Liver (tissue), 9 donors: ENCODE results near the gene TP53AIP1. TPM values are rescaled to one million over a fixed set of nuclear protein-coding genes. Genes with fewer than 3 reads are reported as not detected.

Source experiments
- DNase-seq: peaks from one replicate; pipeline ENCODE4 v3.0.0-alpha.2; 2017; ENCODE audit warnings: low spot score
- H3K27ac ChIP-seq, 2 donors: one replicate each; pipeline ENCODE4 v1.7.0; 2013; ENCODE audit warnings: inconsistent platforms in 2 of 2, low read length in 2 of 2, control low read depth in 1 of 2, low read depth in 1 of 2, mild to moderate bottlenecking in 1 of 2
- H3K27me3 ChIP-seq, 4 donors: one replicate each; pipeline versions ENCODE4 v1.6.1 to v1.7.0; 2013; ENCODE audit warnings: low read length in 3 of 4, inconsistent platforms in 1 of 4, mild to moderate bottlenecking in 1 of 4, moderate library complexity in 1 of 4; ENCODE audit not compliant: control insufficient read depth in 4 of 4, insufficient read depth in 4 of 4
- H3K36me3 ChIP-seq, 4 donors: one replicate each; pipeline versions ENCODE4 v1.6.1 to v1.7.0; 2013; ENCODE audit warnings: low read length in 3 of 4, mild to moderate bottlenecking in 3 of 4, low read depth in 1 of 4, moderate library complexity in 1 of 4; ENCODE audit not compliant: control insufficient read depth in 4 of 4, insufficient read depth in 3 of 4
- H3K4me1 ChIP-seq, 4 donors: one replicate each; pipeline versions ENCODE4 v1.6.1 to v1.7.0; 2013; ENCODE audit warnings: low read length in 3 of 4, mild to moderate bottlenecking in 3 of 4, moderate library complexity in 1 of 4; ENCODE audit not compliant: control insufficient read depth in 4 of 4, insufficient read depth in 4 of 4
- H3K4me3 ChIP-seq, 3 donors: one replicate each; pipeline versions ENCODE4 v1.6.1 to v1.7.0; 2013; ENCODE audit warnings: low read length in 3 of 3, control low read depth in 1 of 3, low read depth in 1 of 3, mild to moderate bottlenecking in 1 of 3
- H3K9ac ChIP-seq, 2 donors: one replicate each; pipeline ENCODE4 v1.7.0; 2013; ENCODE audit warnings: low read length in 2 of 2, mild to moderate bottlenecking in 2 of 2, moderate library complexity in 2 of 2, control low read depth in 1 of 2, low read depth in 1 of 2
- H3K9me3 ChIP-seq, 4 donors: one replicate each; pipeline versions ENCODE4 v1.6.1 to v1.7.0; 2013; ENCODE audit warnings: low read length in 3 of 4; ENCODE audit not compliant: control insufficient read depth in 4 of 4
- ATF3 ChIP-seq: IDR thresholded peaks from 2 replicates; pipeline ENCODE4 v1.6.1; 2016; ENCODE audit warnings: antibody characterized with exemption
- CTCF ChIP-seq: fragments of 150-350 bp; IDR thresholded peaks from 2 replicates; pipeline ENCODE4 v1.5.1; 2017; ENCODE audit warnings: improper control_type of control experiment, low read depth, low read length; ENCODE audit not compliant: missing input control
- FOXA2 ChIP-seq: IDR thresholded peaks from 2 replicates; pipeline ENCODE4 v1.6.1; 2016; ENCODE audit warnings: antibody characterized with exemption
- HNF4A ChIP-seq, 2 donors: conservative IDR thresholded peaks; 2 replicates each; pipeline ENCODE4 v1.6.1; 2016; ENCODE audit warnings: antibody characterized with exemption in 2 of 2, mild to moderate bottlenecking in 2 of 2
- HNF4G ChIP-seq: IDR thresholded peaks from 2 replicates; pipeline ENCODE4 v1.6.1; 2016; ENCODE audit warnings: antibody characterized with exemption
- JUND ChIP-seq, 2 donors: IDR thresholded peaks; 2 replicates each; pipeline ENCODE4 v1.6.1; 2016; ENCODE audit warnings: antibody characterized with exemption in 2 of 2
- RAD21 ChIP-seq, 2 donors: IDR thresholded peaks; 2 replicates each; pipeline ENCODE4 v1.6.1; 2016; ENCODE audit warnings: antibody characterized with exemption in 2 of 2, mild to moderate bottlenecking in 2 of 2
- YY1 ChIP-seq: IDR thresholded peaks from 2 replicates; pipeline ENCODE4 v1.6.1; 2016; ENCODE audit warnings: antibody characterized with exemption, mild to moderate bottlenecking
- whole genome bisulfite sequencing: extraction: QIAGEN DNeasy Blood & Tissue Kit; methylation state at CpG from one replicate; pipeline ENCODE4 v1.1.7; 2013; 5-methylcytosine and 5-hydroxymethylcytosine counted together
- polyA plus RNA-seq, 2 donors: library from polyadenylated mRNA; stranded (reverse) in 1 of 2; unstranded in 1 of 2; fragments of 200-250 nt in 1 of 2; fragments of >200 nt in 1 of 2; fragmentation: Nextera tagmentation in 1 of 2; extraction: Ambion mirVana in 1 of 2; gene quantifications; one replicate each; pipeline versions ENCODE4 v1.2.1 to v1.2.3, GENCODE V29; 2013 to 2015
- total RNA-seq, 2 donors: library from RNA; depleted of rRNA; stranded (reverse); fragments of >200 nt; gene quantifications; one replicate each; pipeline ENCODE4 v1.2.3, GENCODE V29; 2014
- TF ChIP-seq, protein P1 (sequence below): IDR thresholded peaks from 2 replicates; pipeline ENCODE4 v1.6.1; 2016; ENCODE audit warnings: antibody characterized with exemption
- TF ChIP-seq, protein P2 (sequence below): IDR thresholded peaks from 2 replicates; pipeline ENCODE4 v1.6.1; 2016; ENCODE audit warnings: antibody characterized with exemption, mild to moderate bottlenecking
- TF ChIP-seq, protein P3 (sequence below): IDR thresholded peaks from 2 replicates; pipeline ENCODE4 v1.6.1; 2016; ENCODE audit warnings: antibody characterized with exemption
- donor health status: healthy.
- donor health status: healthy.
- donor health status: healthy.
- donor health status: healthy.
- donor health status: healthy.

The TP53AIP1 gene
- total and polyA plus RNA-seq, 4 donors, result 0.08 TPM; not detected in 3

GRCh38 chr11:128929991-128930390 lies 12.7 kb downstream of the TP53AIP1 start:
- 69% methylated on average over 12 of the region's 12 CpGs for WGBS
- no peak overlapping the region for H3K4me3 ChIP-seq
- no peaks in the 10 kb centered on the region for H3K4me1 ChIP-seq
- H3K9me3 ChIP-seq, result no peaks in the 10 kb centered on the region
- peaks cover 0 to 2% (median 1%) of the 10 kb centered on the region in 4 donors for H3K27me3 ChIP-seq
- no peak overlapping the region for H3K27ac ChIP-seq
- H3K9ac ChIP-seq, result no peak overlapping the region
- no peak for TF ChIP-seq HNF4G
- TF ChIP-seq JUND (IDR thresholded peaks at IDR 0.05), result no peak
- TF ChIP-seq CTCF, result no peak
- no peak for TF ChIP-seq RAD21 (IDR thresholded peaks at IDR 0.05)
- no peak for TF ChIP-seq HNF4A (conservative IDR thresholded peaks at IDR 0.05)
- no peak for TF ChIP-seq YY1
- TF ChIP-seq, protein P1, sequence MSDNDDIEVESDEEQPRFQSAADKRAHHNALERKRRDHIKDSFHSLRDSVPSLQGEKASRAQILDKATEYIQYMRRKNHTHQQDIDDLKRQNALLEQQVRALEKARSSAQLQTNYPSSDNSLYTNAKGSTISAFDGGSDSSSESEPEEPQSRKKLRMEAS, result no peak
- TF ChIP-seq FOXA2, result no peak
- TF ChIP-seq, protein P2, sequence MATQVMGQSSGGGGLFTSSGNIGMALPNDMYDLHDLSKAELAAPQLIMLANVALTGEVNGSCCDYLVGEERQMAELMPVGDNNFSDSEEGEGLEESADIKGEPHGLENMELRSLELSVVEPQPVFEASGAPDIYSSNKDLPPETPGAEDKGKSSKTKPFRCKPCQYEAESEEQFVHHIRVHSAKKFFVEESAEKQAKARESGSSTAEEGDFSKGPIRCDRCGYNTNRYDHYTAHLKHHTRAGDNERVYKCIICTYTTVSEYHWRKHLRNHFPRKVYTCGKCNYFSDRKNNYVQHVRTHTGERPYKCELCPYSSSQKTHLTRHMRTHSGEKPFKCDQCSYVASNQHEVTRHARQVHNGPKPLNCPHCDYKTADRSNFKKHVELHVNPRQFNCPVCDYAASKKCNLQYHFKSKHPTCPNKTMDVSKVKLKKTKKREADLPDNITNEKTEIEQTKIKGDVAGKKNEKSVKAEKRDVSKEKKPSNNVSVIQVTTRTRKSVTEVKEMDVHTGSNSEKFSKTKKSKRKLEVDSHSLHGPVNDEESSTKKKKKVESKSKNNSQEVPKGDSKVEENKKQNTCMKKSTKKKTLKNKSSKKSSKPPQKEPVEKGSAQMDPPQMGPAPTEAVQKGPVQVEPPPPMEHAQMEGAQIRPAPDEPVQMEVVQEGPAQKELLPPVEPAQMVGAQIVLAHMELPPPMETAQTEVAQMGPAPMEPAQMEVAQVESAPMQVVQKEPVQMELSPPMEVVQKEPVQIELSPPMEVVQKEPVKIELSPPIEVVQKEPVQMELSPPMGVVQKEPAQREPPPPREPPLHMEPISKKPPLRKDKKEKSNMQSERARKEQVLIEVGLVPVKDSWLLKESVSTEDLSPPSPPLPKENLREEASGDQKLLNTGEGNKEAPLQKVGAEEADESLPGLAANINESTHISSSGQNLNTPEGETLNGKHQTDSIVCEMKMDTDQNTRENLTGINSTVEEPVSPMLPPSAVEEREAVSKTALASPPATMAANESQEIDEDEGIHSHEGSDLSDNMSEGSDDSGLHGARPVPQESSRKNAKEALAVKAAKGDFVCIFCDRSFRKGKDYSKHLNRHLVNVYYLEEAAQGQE, result no peak
- TF ChIP-seq, protein P3, sequence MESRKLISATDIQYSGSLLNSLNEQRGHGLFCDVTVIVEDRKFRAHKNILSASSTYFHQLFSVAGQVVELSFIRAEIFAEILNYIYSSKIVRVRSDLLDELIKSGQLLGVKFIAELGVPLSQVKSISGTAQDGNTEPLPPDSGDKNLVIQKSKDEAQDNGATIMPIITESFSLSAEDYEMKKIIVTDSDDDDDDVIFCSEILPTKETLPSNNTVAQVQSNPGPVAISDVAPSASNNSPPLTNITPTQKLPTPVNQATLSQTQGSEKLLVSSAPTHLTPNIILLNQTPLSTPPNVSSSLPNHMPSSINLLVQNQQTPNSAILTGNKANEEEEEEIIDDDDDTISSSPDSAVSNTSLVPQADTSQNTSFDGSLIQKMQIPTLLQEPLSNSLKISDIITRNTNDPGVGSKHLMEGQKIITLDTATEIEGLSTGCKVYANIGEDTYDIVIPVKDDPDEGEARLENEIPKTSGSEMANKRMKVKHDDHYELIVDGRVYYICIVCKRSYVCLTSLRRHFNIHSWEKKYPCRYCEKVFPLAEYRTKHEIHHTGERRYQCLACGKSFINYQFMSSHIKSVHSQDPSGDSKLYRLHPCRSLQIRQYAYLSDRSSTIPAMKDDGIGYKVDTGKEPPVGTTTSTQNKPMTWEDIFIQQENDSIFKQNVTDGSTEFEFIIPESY, result no peak
- no peak for DNase-seq
- H3K36me3 ChIP-seq, result no peaks in the 10 kb centered on the region

GRCh38 chr11:128929468-128929867 lies 13.2 kb downstream of the TP53AIP1 start:
- no peak for TF ChIP-seq HNF4G
- TF ChIP-seq FOXA2, result no peak
- no peak for TF ChIP-seq ATF3
- no peak for TF ChIP-seq CTCF
- no peak overlapping the region for H3K9ac ChIP-seq
- peaks cover 0 to 2% (median 1%) of the 10 kb centered on the region in 4 donors for H3K27me3 ChIP-seq
- WGBS, result 60% methylated on average over 5 of the region's 5 CpGs
- H3K9me3 ChIP-seq, result no peaks in the 10 kb centered on the region
- H3K4me1 ChIP-seq, result no peaks in the 10 kb centered on the region
- H3K27ac ChIP-seq, result no peak overlapping the region
- H3K4me3 ChIP-seq, result no peak overlapping the region
- no peaks in the 10 kb centered on the region for H3K36me3 ChIP-seq
- no peak for DNase-seq
